ENCODE results near the gene STXBP5.

GRCh38 chr6:147345902-147346301 is 141.7 kb downstream of the STXBP5 start:
- TF ChIP-seq CTCF (IDR thresholded peaks at IDR 0.05) (no peak), POLR2A (IDR thresholded peaks at IDR 0.05) (no peak)

Data from lower leg skin (tissue), 3 donors.